CD8-positive, alpha-beta memory T cell (primary cell): ENCODE data around the gene PRMT9. TPM values are rescaled to one million over a fixed set of nuclear protein-coding genes. Genes with fewer than 3 reads are reported as not detected.

ENCODE experiments used
- CTCF ChIA-PET: fragments of 350-600 bp; sonication (Branson Sonifier 250); formaldehyde crosslinking; loops from one replicate; lab custom pipeline; 2021; ENCODE audit warnings: antibody characterized with exemption; lab: Charles Lee
- POLR2A ChIA-PET: fragments of 350-600 bp; sonication (Branson Sonifier 250); formaldehyde crosslinking; loops from one replicate; lab custom pipeline; 2021; ENCODE audit warnings: antibody characterized with exemption; lab: Charles Lee
- DNase-seq, 5 donors: peaks; one replicate each; pipeline versions ENCODE4 v3.0.0 to v3.0.0-alpha.2; 2020 to 2022; ENCODE audit warnings: mixed read lengths in 1 of 5
- H3K27ac ChIP-seq: one replicate; pipeline ENCODE4 v1.7.0; 2013; ENCODE audit warnings: low read depth, mild to moderate bottlenecking, low read length, moderate library complexity
- H3K27me3 ChIP-seq: 2 replicates; pipeline ENCODE4 v1.7.0; 2013; ENCODE audit warnings: low read length, mild to moderate bottlenecking; ENCODE audit not compliant: insufficient read depth, poor library complexity, severe bottlenecking
- H3K36me3 ChIP-seq: 2 replicates; pipeline ENCODE4 v1.7.0; 2013; ENCODE audit warnings: mild to moderate bottlenecking, low read length, moderate library complexity; ENCODE audit not compliant: insufficient read depth
- H3K4me1 ChIP-seq: 2 replicates; pipeline ENCODE4 v1.7.0; 2013; ENCODE audit warnings: mild to moderate bottlenecking, low read length, moderate library complexity; ENCODE audit not compliant: insufficient read depth
- H3K4me3 ChIP-seq: 2 replicates; pipeline ENCODE4 v1.7.0; 2013; ENCODE audit warnings: mild to moderate bottlenecking, low read length
- H3K9me3 ChIP-seq: 2 replicates; pipeline ENCODE4 v1.7.0; 2013; ENCODE audit warnings: mild to moderate bottlenecking, low read length
- H3K27ac Mint-ChIP-seq, 8 donors: one replicate each; pipeline ENCODE4 v1.8.0; 2020 to 2021; ENCODE audit warnings: mixed read lengths in 8 of 8, mild to moderate bottlenecking in 6 of 8, inconsistent platforms in 3 of 8, moderate library complexity in 3 of 8
- H3K27me3 Mint-ChIP-seq, 2 donors: one replicate each; pipeline ENCODE4 v1.8.0; 2020 to 2021; ENCODE audit warnings: mixed read lengths in 2 of 2, mild to moderate bottlenecking in 1 of 2, moderate library complexity in 1 of 2
- H3K36me3 Mint-ChIP-seq, 3 donors: one replicate each; pipeline ENCODE4 v1.8.0; 2020 to 2021; ENCODE audit warnings: mixed read lengths in 3 of 3, inconsistent platforms in 1 of 3, mild to moderate bottlenecking in 1 of 3
- H3K4me1 Mint-ChIP-seq, 3 donors: one replicate each; pipeline ENCODE4 v1.8.0; 2020 to 2021; ENCODE audit warnings: mixed read lengths in 3 of 3, inconsistent platforms in 1 of 3, mild to moderate bottlenecking in 1 of 3
- H3K4me3 Mint-ChIP-seq, 7 donors: one replicate each; pipeline ENCODE4 v1.8.0; 2020 to 2021; ENCODE audit warnings: mixed read lengths in 7 of 7, mild to moderate bottlenecking in 6 of 7, moderate library complexity in 4 of 7, inconsistent platforms in 2 of 7
- H3K9me3 Mint-ChIP-seq, 5 donors: one replicate each; pipeline ENCODE4 v1.8.0; 2020 to 2022; ENCODE audit warnings: mixed read lengths in 5 of 5, mild to moderate bottlenecking in 3 of 5, moderate library complexity in 2 of 5, inconsistent platforms in 1 of 5
- polyA plus RNA-seq: library from polyadenylated mRNA; unstranded; fragments of 300-500 nt; fragmentation: Illumina TruSeq; gene quantifications from one replicate; pipeline ENCODE4 v1.2.3, GENCODE V29; 2021
- total RNA-seq, 2 experiments: library from RNA; stranded (reverse); gene quantifications; one replicate each; pipeline ENCODE4 v1.2.3, GENCODE V29; 2021

Gene PRMT9
- total and polyA plus RNA-seq, 3 experiments from 2014 or later: 5.5 to 6.9 (median 5.9) TPM

- Histone ChIP-seq H3K4me3 (no peak overlapping the region), H3K27ac (no peak overlapping the region), H3K9me3 (no peaks in the 10 kb centered on the region), H3K27me3 (no peaks in the 10 kb centered on the region), H3K36me3 (no peaks in the 10 kb centered on the region), H3K4me1 (no peaks in the 10 kb centered on the region)
- Mint-ChIP-seq H3K9me3 (no peaks in the 10 kb centered on the region), H3K36me3 (no peaks in the 10 kb centered on the region), H3K4me3 (no peak overlapping the region), H3K4me1 (no peaks in the 10 kb centered on the region), H3K27me3 (peaks cover 3% of the 10 kb centered on the region in 2 donors), H3K27ac (no peak overlapping the region)
- DNase-seq: no peak
- POLR2A ChIA-PET: no interaction called here
- CTCF ChIA-PET: interaction anchor here (0.7 to 1.1 kb wide), 3 partner anchors 16 to 142 kb away, joined by 3 read pairs; no protein-coding TSS in a partner anchor
Observed at GRCh38 chr4:147724468-147725201, 40.7 kb upstream of the PRMT9 start.

- ChIA-PET POLR2A (no interaction called here), CTCF (no interaction called here)
Observed at GRCh38 chr4:147723326-147723725, 39.4 kb upstream of the PRMT9 start.

GRCh38 chr4:147717878-147718277, 33.9 kb upstream of the PRMT9 start:
- Histone ChIP-seq H3K36me3 (no peaks in the 10 kb centered on the region), H3K27ac (no peak overlapping the region), H3K9me3 (no peaks in the 10 kb centered on the region), H3K4me3 (no peak overlapping the region), H3K27me3 (no peaks in the 10 kb centered on the region), H3K4me1 (no peaks in the 10 kb centered on the region)
- no peak overlapping the region for H3K27ac Mint-ChIP-seq
- H3K36me3 Mint-ChIP-seq: no peaks in the 10 kb centered on the region
- H3K4me3 Mint-ChIP-seq: no peak overlapping the region
- POLR2A ChIA-PET: no interaction called here
- H3K9me3 Mint-ChIP-seq: no peaks in the 10 kb centered on the region
- H3K4me1 Mint-ChIP-seq: no peaks in the 10 kb centered on the region
- H3K27me3 Mint-ChIP-seq: peaks cover 1 to 9% of the 10 kb centered on the region in 2 donors
- CTCF ChIA-PET: interaction anchor here (1.3 kb wide), 1 partner anchor 15 kb away, joined by 4 read pairs; no protein-coding TSS in a partner anchor
- no peak for DNase-seq

More at GRCh38 chr4:147723326-147723725, 39.4 kb upstream of the PRMT9 start:
- Histone ChIP-seq H3K9me3 (no peaks in the 10 kb centered on the region), H3K4me3 (no peak overlapping the region), H3K27me3 (no peaks in the 10 kb centered on the region), H3K27ac (no peak overlapping the region), H3K36me3 (no peaks in the 10 kb centered on the region), H3K4me1 (no peaks in the 10 kb centered on the region)
- Mint-ChIP-seq H3K9me3 (no peaks in the 10 kb centered on the region), H3K4me3 (no peak overlapping the region), H3K27me3 (peaks cover 3% of the 10 kb centered on the region in 2 donors), H3K27ac (no peak overlapping the region), H3K36me3 (no peaks in the 10 kb centered on the region), H3K4me1 (no peaks in the 10 kb centered on the region)
- no peak for DNase-seq

- Mint-ChIP-seq H3K9me3 (no peaks in the 10 kb centered on the region), H3K4me1 (no peaks in the 10 kb centered on the region), H3K4me3 (no peak overlapping the region), H3K27me3 (peaks cover 1 to 6% of the 10 kb centered on the region in 2 donors), H3K36me3 (no peaks in the 10 kb centered on the region), H3K27ac (no peak overlapping the region)
- H3K27ac ChIP-seq: no peak overlapping the region
- DNase-seq: no peak
- H3K36me3 ChIP-seq: no peaks in the 10 kb centered on the region
- no peak overlapping the region for H3K4me3 ChIP-seq
- ChIA-PET CTCF (interaction anchor here (3.7 kb wide), 1 partner anchor 151 kb away, joined by 37 read pairs; no protein-coding TSS in a partner anchor), POLR2A (no interaction called here)
- no peaks in the 10 kb centered on the region for H3K9me3 ChIP-seq
- H3K27me3 ChIP-seq: no peaks in the 10 kb centered on the region
- no peaks in the 10 kb centered on the region for H3K4me1 ChIP-seq
Observed at GRCh38 chr4:147714575-147715401, 30.8 kb upstream of the PRMT9 start.

- H3K4me3 ChIP-seq: no peak overlapping the region
- H3K27me3 ChIP-seq: no peaks in the 10 kb centered on the region
- CTCF ChIA-PET: interaction anchor here (2.3 to 4.6 kb wide), 2 partner anchors 26 to 155 kb away, joined by 11 to 89 read pairs; partner anchors contain the start of gene PRMT9
- no peaks in the 10 kb centered on the region for H3K4me1 ChIP-seq
- H3K9me3 ChIP-seq: no peaks in the 10 kb centered on the region
- Mint-ChIP-seq H3K27me3 (peaks cover 0 to 6% of the 10 kb centered on the region in 2 donors), H3K36me3 (no peaks in the 10 kb centered on the region), H3K4me3 (no peak overlapping the region), H3K4me1 (peaks cover 0 to 5% (median 4%) of the 10 kb centered on the region in 3 donors), H3K9me3 (no peaks in the 10 kb centered on the region), H3K27ac (peak overlapping the region in 1 of 8 donors; percentile 79)
- POLR2A ChIA-PET: interaction anchor here (0.7 kb wide), 1 partner anchor 626 kb away, joined by 5 read pairs; no protein-coding TSS in a partner anchor
- no peak for DNase-seq
- H3K36me3 ChIP-seq: no peaks in the 10 kb centered on the region
- H3K27ac ChIP-seq: no peak overlapping the region
Observed at GRCh38 chr4:147709999-147710398, 26.0 kb upstream of the PRMT9 start.

- Mint-ChIP-seq H3K27me3 (peaks cover 0 to under 1% of the 10 kb centered on the region in 2 donors), H3K36me3 (no peaks in the 10 kb centered on the region), H3K27ac (no peak overlapping the region), H3K9me3 (no peaks in the 10 kb centered on the region), H3K4me1 (peaks cover 0 to 5% (median 4%) of the 10 kb centered on the region in 3 donors), H3K4me3 (no peak overlapping the region)
- peak; percentile 36 to 65 (median 47) for DNase-seq
- Histone ChIP-seq H3K4me1 (no peaks in the 10 kb centered on the region), H3K9me3 (no peaks in the 10 kb centered on the region), H3K27me3 (no peaks in the 10 kb centered on the region), H3K36me3 (no peaks in the 10 kb centered on the region), H3K4me3 (no peak overlapping the region), H3K27ac (no peak overlapping the region)
- ChIA-PET POLR2A (no interaction called here), CTCF (interaction anchor here (0.8 to 4.6 kb wide), 8 partner anchors 16 to 349 kb away, joined by 3 to 89 read pairs (median 4); partner anchors contain the start of genes ARHGAP10 and PRMT9)
Observed at GRCh38 chr4:147707892-147708672, 24.1 kb upstream of the PRMT9 start.

GRCh38 chr4:147704846-147705245, 20.9 kb upstream of the PRMT9 start:
- CTCF ChIA-PET: interaction anchor here (1.4 to 1.7 kb wide), 2 partner anchors 160 to 162 kb away, joined by 7 to 8 read pairs; no protein-coding TSS in a partner anchor

More at GRCh38 chr4:147704846-147705245, 20.9 kb upstream of the PRMT9 start:
- no peaks in the 10 kb centered on the region for H3K36me3 ChIP-seq
- Mint-ChIP-seq H3K27ac (no peak overlapping the region), H3K9me3 (peaks cover 0 to 3% (median 0%) of the 10 kb centered on the region in 5 donors), H3K4me1 (peaks cover 0 to 5% (median 4%) of the 10 kb centered on the region in 3 donors), H3K36me3 (no peaks in the 10 kb centered on the region), H3K27me3 (no peaks in the 10 kb centered on the region), H3K4me3 (no peak overlapping the region)
- no peaks in the 10 kb centered on the region for H3K27me3 ChIP-seq
- POLR2A ChIA-PET: no interaction called here
- H3K4me1 ChIP-seq: no peaks in the 10 kb centered on the region
- no peak for DNase-seq
- H3K4me3 ChIP-seq: no peak overlapping the region
- no peak overlapping the region for H3K27ac ChIP-seq
- no peaks in the 10 kb centered on the region for H3K9me3 ChIP-seq
